CD14-positive monocyte (primary cell): ENCODE data around the gene RANBP3L. TPM values are rescaled to one million over a fixed set of nuclear protein-coding genes. Genes with fewer than 3 reads are reported as not detected.
A peak's percentile ranks its signal among the peaks of the same experiment; 100 is the strongest.

ENCODE experiments used
- DNase-seq, 3 donors: peaks; one replicate each; pipeline ENCODE4 v3.0.0-alpha.2; 2011 to 2022
- H2AFZ ChIP-seq: 2 replicates; pipeline ENCODE4 v1.6.0; 2012; ENCODE audit warnings: mild to moderate bottlenecking, low read depth, low read length, inconsistent platforms; ENCODE audit not compliant: insufficient read depth, poor library complexity, severe bottlenecking
- H3K27ac ChIP-seq, 2 donors: 1 replicate in 1 of 2; 2 replicates in 1 of 2; pipeline ENCODE4 v1.5.1; 2012 to 2013; ENCODE audit warnings: low read length in 2 of 2, control low read depth in 1 of 2, inconsistent platforms in 1 of 2, low read depth in 1 of 2, mild to moderate bottlenecking in 1 of 2
- H3K27me3 ChIP-seq, 2 donors: one replicate each; pipeline versions ENCODE4 v1.6.0 to v1.6.1; 2011 to 2013; ENCODE audit warnings: low read length in 2 of 2; ENCODE audit not compliant: control insufficient read depth in 2 of 2, insufficient read depth in 2 of 2
- H3K36me3 ChIP-seq, 2 donors: replicated peaks in 1 of 2; 1 replicate in 1 of 2; 2 replicates in 1 of 2; pipeline versions ENCODE4 v1.5.1 to v1.6.1; 2012 to 2013; ENCODE audit warnings: low read length in 2 of 2, control low read depth in 1 of 2, inconsistent platforms in 1 of 2, mild to moderate bottlenecking in 1 of 2; ENCODE audit not compliant: insufficient read depth in 2 of 2, control insufficient read depth in 1 of 2
- H3K4me1 ChIP-seq, 2 donors: 1 replicate in 1 of 2; 2 replicates in 1 of 2; pipeline versions ENCODE4 v1.5.1 to v1.6.1; 2012 to 2013; ENCODE audit warnings: low read length in 2 of 2, control low read depth in 1 of 2, inconsistent platforms in 1 of 2, mild to moderate bottlenecking in 1 of 2, moderate library complexity in 1 of 2; ENCODE audit not compliant: insufficient read depth in 2 of 2, control insufficient read depth in 1 of 2
- H3K4me2 ChIP-seq: replicated peaks from 2 replicates; pipeline ENCODE3; 2012; ENCODE audit warnings: low read length, moderate library complexity, mild to moderate bottlenecking; ENCODE audit not compliant: poor library complexity, severe bottlenecking; ENCODE audit errors: extremely low read depth
- H3K4me3 ChIP-seq, 3 experiments: fragments of 200-600 bp in 1 of 3; sonication (generic) in 1 of 3; replicated peaks in 1 of 3; 1 replicate in 2 of 3; 2 replicates in 1 of 3; pipeline ENCODE4 v1.5.1; 2011 to 2013; ENCODE audit warnings: low read length in 3 of 3, mild to moderate bottlenecking in 3 of 3, control low read depth in 2 of 3, low read depth in 2 of 3, inconsistent platforms in 1 of 3, moderate library complexity in 1 of 3
- H3K79me2 ChIP-seq: 2 replicates; pipeline ENCODE4 v1.6.0; 2012; ENCODE audit warnings: mild to moderate bottlenecking, control low read depth, inconsistent platforms, low read length, moderate library complexity; ENCODE audit not compliant: insufficient read depth
- H3K9ac ChIP-seq: 2 replicates; pipeline ENCODE4 v1.6.0; 2017; ENCODE audit warnings: low read length, mild to moderate bottlenecking; ENCODE audit not compliant: insufficient read depth, poor library complexity, severe bottlenecking
- H3K9me3 ChIP-seq, 2 donors: replicated peaks in 1 of 2; 1 replicate in 1 of 2; 2 replicates in 1 of 2; pipeline versions ENCODE4 v1.5.1 to v1.6.1; 2012 to 2013; ENCODE audit warnings: low read length in 2 of 2, control low read depth in 1 of 2; ENCODE audit not compliant: control insufficient read depth in 1 of 2, insufficient read depth in 1 of 2
- H4K20me1 ChIP-seq: 2 replicates; pipeline ENCODE4 v1.6.0; 2012; ENCODE audit warnings: mild to moderate bottlenecking, low read length, control low read depth, moderate library complexity; ENCODE audit not compliant: insufficient read depth
- H3K27ac Mint-ChIP-seq, 7 donors: one replicate each; pipeline ENCODE4 v1.8.0; 2020; ENCODE audit warnings: mild to moderate bottlenecking in 7 of 7, mixed read lengths in 7 of 7, moderate library complexity in 6 of 7, inconsistent platforms in 2 of 7
- H3K27me3 Mint-ChIP-seq, 3 donors: one replicate each; pipeline ENCODE4 v1.8.0; 2021 to 2022; ENCODE audit warnings: low read depth in 3 of 3, mild to moderate bottlenecking in 3 of 3, mixed read lengths in 3 of 3, moderate library complexity in 3 of 3, inconsistent platforms in 1 of 3
- H3K36me3 Mint-ChIP-seq, 2 donors: one replicate each; pipeline ENCODE4 v1.8.0; 2020; ENCODE audit warnings: mixed read lengths in 2 of 2, inconsistent platforms in 1 of 2, mild to moderate bottlenecking in 1 of 2
- H3K4me1 Mint-ChIP-seq: one replicate; pipeline ENCODE4 v1.8.0; 2020; ENCODE audit warnings: mild to moderate bottlenecking, mixed read lengths
- H3K4me3 Mint-ChIP-seq, 2 donors: one replicate each; pipeline ENCODE4 v1.8.0; 2020; ENCODE audit warnings: mild to moderate bottlenecking in 2 of 2, mixed read lengths in 2 of 2, moderate library complexity in 1 of 2
- H3K9me3 Mint-ChIP-seq, 7 donors: one replicate each; pipeline ENCODE4 v1.8.0; 2020 to 2022; ENCODE audit warnings: mixed read lengths in 7 of 7, mild to moderate bottlenecking in 6 of 7, moderate library complexity in 6 of 7, inconsistent platforms in 2 of 7
- WGBS: methylation state at CpG from one replicate; pipeline ENCODE4 v1.1.5; 2013; ENCODE audit warnings: missing lambda C conversion rate; ENCODE audit not compliant: insufficient coverage; 5-methylcytosine and 5-hydroxymethylcytosine counted together
- intact Hi-C, 2 donors: fragments of 100-400 bp; cut with micrococcal nuclease; formaldehyde crosslinking; loops; one replicate each; pipeline versions ENCODE4 v1.15.0 to v1.15.1; 2023
- polyA plus RNA-seq, 3 donors: library from polyadenylated mRNA; depleted of rRNA in 1 of 3; unstranded in 2 of 3; stranded (reverse) in 1 of 3; fragments of 300-500 nt in 2 of 3; fragments of >200 nt in 1 of 3; fragmentation: Illumina TruSeq in 2 of 3; gene quantifications; 1 replicate in 2 of 3; 2 replicates in 1 of 3; pipeline ENCODE4 v1.2.3, GENCODE V29; 2012 to 2021
- TF ChIP-seq, protein P1 (sequence below): fragments of 200-600 bp; IDR thresholded peaks from one replicate; pipeline ENCODE4 v1.8.0; 2022; ENCODE audit warnings: antibody characterized with exemption, mild to moderate bottlenecking

RANBP3L gene
- polyA plus RNA-seq, 3 donors: not detected

DNA sequence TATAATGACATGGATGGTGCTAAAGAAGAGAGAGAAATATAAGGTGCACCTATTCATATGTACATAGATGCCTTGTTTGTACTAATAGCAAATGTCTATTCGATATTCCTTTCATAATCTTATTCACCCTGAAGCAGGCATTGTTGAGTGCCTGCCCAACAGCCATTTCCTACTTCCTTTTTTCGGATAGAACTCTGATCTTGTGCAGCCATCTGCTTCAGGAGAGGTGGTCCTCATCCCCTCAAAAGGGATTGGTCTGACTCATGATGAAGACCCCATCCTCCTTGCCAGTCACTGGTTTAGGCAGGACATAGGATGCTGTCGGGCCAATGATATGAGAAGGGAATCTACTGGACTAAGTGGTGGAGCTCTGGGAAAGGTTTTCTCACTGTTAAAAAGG, 8.4 kb upstream of the RANBP3L start:
- H3K27ac ChIP-seq: no peak overlapping the region
- Mint-ChIP-seq H3K36me3 (no peaks in the 10 kb centered on the region), H3K4me3 (peak overlapping the region in 1 of 2 donors; percentile 40), H3K27ac (no peak overlapping the region), H3K27me3 (peaks cover 0 to 4% (median 2%) of the 10 kb centered on the region in 3 donors), H3K9me3 (peaks cover 0 to 2% (median 0%) of the 10 kb centered on the region in 7 donors), H3K4me1 (peaks cover 4% of the 10 kb centered on the region)
- no peak overlapping the region for H3K4me2 ChIP-seq
- H3K4me3 ChIP-seq: no peak overlapping the region
- intact Hi-C loops: no loop called here
- no peaks in the 10 kb centered on the region for H4K20me1 ChIP-seq
- no peaks in the 10 kb centered on the region for H3K27me3 ChIP-seq
- no CpG with 5 or more reads among the region's 3 CpGs for WGBS
- no peaks in the 10 kb centered on the region for H3K36me3 ChIP-seq
- DNase-seq: no peak
- no peaks in the 10 kb centered on the region for H3K4me1 ChIP-seq
- no peak overlapping the region for H3K9ac ChIP-seq
- no peaks in the 10 kb centered on the region for H3K79me2 ChIP-seq
- H3K9me3 ChIP-seq: no peaks in the 10 kb centered on the region
- TF ChIP-seq, protein P1, sequence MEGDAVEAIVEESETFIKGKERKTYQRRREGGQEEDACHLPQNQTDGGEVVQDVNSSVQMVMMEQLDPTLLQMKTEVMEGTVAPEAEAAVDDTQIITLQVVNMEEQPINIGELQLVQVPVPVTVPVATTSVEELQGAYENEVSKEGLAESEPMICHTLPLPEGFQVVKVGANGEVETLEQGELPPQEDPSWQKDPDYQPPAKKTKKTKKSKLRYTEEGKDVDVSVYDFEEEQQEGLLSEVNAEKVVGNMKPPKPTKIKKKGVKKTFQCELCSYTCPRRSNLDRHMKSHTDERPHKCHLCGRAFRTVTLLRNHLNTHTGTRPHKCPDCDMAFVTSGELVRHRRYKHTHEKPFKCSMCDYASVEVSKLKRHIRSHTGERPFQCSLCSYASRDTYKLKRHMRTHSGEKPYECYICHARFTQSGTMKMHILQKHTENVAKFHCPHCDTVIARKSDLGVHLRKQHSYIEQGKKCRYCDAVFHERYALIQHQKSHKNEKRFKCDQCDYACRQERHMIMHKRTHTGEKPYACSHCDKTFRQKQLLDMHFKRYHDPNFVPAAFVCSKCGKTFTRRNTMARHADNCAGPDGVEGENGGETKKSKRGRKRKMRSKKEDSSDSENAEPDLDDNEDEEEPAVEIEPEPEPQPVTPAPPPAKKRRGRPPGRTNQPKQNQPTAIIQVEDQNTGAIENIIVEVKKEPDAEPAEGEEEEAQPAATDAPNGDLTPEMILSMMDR: no peak
- peak overlapping the region; percentile 4 for H2AFZ ChIP-seq

DNA sequence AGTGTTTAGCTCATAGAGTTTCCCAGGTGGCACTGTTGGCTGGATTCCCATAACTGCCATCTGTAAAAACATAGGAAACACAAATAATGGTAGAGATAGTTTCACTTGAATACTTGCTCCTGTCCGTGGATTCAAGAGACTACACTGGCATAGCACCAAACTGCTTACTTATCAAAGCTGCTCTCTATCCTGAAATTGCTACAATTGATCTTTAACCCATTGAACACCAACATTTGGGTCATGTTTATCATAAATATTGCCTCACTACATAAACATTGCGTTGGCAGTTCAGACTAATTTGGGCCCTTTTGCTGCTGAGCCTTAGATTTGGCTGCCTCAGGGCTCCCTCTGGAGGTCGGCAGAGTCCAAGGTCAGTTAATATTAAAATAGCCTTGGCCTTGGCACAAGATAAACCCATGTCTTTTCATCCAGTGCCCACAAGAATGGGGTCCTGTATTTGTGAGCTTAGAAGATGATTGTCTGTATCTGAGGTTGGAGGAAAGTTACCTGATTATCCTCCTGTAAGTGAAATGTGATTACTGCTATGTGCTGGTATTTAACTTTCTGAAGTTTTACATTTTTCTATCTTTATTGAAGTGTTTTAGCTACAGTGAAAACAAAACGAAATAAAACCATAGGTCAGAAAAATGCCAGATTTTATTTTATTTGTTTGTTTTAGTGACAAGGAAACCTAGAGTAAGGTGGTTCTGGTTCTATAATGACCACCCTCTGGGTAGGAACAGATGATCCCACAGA, 4.0 kb upstream of the RANBP3L start:
- peaks cover 0 to 2% (median 0%) of the 10 kb centered on the region in 3 donors for H3K27me3 Mint-ChIP-seq
- H3K36me3 Mint-ChIP-seq: no peaks in the 10 kb centered on the region
- H3K4me3 ChIP-seq: no peak overlapping the region
- peaks cover 15% of the 10 kb centered on the region for H3K4me1 Mint-ChIP-seq
- H3K79me2 ChIP-seq: no peaks in the 10 kb centered on the region
- H3K9me3 ChIP-seq: no peaks in the 10 kb centered on the region
- H2AFZ ChIP-seq: no peak overlapping the region
- peaks cover 0 to under 1% (median 0%) of the 10 kb centered on the region in 7 donors for H3K9me3 Mint-ChIP-seq
- TF ChIP-seq, protein P1: peak; percentile 54
- intact Hi-C loops: no loop called here
- H3K27me3 ChIP-seq: no peaks in the 10 kb centered on the region
- H3K4me1 ChIP-seq: no peaks in the 10 kb centered on the region
- DNase-seq: peak; percentile 6 to 23 (median 16)
- no peak overlapping the region for H3K27ac ChIP-seq
- no peak overlapping the region for H3K4me3 Mint-ChIP-seq
- 67% methylated on average over 2 of the region's 4 CpGs for WGBS
- H4K20me1 ChIP-seq: no peaks in the 10 kb centered on the region
- no peak overlapping the region for H3K9ac ChIP-seq
- no peak overlapping the region for H3K27ac Mint-ChIP-seq
- no peaks in the 10 kb centered on the region for H3K36me3 ChIP-seq
- no peak overlapping the region for H3K4me2 ChIP-seq
